SU-DHL-6 (cell line): ENCODE measurements around the gene TSHB.

Source experiments
- EZH2phosphoT487 ChIP-seq: fragments of 200-600 bp; sonication (generic), shearing (Covaris generic); conservative IDR thresholded peaks from 2 replicates; pipeline ENCODE4 v1.6.1; 2018; ENCODE audit warnings: mild to moderate bottlenecking, antibody characterized with exemption, low read length, moderate library complexity, mixed read lengths
- TF ChIP-seq, protein P1 (sequence below): fragments of 200-600 bp; sonication (generic); IDR thresholded peaks from one replicate; pipeline ENCODE4 v1.5.1; 2017; ENCODE audit warnings: antibody characterized with exemption, mild to moderate bottlenecking, low read length, moderate library complexity; ENCODE audit not compliant: insufficient read depth, poor library complexity, severe bottlenecking

GRCh38 chr1:115040501-115040900 is 10.9 kb downstream of the TSHB start:
- TF ChIP-seq, protein P1, sequence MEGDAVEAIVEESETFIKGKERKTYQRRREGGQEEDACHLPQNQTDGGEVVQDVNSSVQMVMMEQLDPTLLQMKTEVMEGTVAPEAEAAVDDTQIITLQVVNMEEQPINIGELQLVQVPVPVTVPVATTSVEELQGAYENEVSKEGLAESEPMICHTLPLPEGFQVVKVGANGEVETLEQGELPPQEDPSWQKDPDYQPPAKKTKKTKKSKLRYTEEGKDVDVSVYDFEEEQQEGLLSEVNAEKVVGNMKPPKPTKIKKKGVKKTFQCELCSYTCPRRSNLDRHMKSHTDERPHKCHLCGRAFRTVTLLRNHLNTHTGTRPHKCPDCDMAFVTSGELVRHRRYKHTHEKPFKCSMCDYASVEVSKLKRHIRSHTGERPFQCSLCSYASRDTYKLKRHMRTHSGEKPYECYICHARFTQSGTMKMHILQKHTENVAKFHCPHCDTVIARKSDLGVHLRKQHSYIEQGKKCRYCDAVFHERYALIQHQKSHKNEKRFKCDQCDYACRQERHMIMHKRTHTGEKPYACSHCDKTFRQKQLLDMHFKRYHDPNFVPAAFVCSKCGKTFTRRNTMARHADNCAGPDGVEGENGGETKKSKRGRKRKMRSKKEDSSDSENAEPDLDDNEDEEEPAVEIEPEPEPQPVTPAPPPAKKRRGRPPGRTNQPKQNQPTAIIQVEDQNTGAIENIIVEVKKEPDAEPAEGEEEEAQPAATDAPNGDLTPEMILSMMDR: no peak
- no peak for TF ChIP-seq EZH2phosphoT487
